ENCODE data around the gene ANKRD33.
A peak's percentile ranks its signal among the peaks of the same experiment; 100 is the strongest.

ANKRD33 gene

DNA sequence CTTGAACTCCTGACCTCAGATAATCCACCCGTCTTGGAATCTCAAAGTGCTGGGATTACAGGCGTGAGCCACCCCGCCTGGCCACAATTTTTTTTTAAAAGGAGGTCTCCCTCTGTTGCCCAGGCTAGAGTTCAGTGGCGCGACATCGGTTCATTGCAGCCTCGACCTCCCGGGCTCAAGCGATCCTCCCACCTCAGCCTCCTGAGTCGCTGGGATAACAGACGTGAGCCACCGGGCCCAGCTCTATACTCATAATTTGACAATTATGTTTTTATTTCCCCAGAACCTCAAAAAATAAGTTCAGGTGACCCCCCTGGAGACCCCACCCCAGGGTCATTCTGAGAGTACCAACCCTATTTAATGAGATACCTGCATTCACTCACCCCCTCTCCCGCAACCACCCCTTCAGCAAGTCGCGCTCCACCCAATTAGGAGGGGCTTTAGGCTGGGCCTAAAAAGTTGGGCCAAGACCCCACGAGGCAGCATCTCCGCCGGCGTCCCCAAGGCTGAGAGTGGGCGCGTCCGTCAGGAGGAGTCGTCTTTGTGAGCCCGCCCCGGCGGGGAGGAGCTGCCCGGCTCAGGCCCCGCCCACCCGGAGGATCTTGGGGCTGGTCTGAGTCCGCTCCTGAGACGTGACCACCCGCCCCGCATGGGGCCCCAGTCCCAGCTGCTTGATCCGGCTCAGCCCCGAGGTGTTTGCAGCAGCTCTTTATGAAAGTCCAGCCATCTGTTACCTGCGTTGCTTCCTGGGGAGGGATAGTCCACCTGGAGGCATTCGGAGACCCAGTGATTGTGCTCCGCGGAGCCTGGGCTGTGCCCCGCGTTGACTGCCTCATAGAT, at the start of gene ANKRD33:
ANKRD33 (plus strand) TSS at position 628 of the 840 bp plus-strand sequence; CDS start at position 712, 84 bp downstream.
- peak; percentile 35 for DNase-seq

GRCh38 chr12:51838762-51839161, 49.1 kb upstream of the ANKRD33 start:
- DNase-seq: no peak

GRCh38 chr12:51839310-51839947, 48.5 kb upstream of the ANKRD33 start:
- no peak for DNase-seq

DNA sequence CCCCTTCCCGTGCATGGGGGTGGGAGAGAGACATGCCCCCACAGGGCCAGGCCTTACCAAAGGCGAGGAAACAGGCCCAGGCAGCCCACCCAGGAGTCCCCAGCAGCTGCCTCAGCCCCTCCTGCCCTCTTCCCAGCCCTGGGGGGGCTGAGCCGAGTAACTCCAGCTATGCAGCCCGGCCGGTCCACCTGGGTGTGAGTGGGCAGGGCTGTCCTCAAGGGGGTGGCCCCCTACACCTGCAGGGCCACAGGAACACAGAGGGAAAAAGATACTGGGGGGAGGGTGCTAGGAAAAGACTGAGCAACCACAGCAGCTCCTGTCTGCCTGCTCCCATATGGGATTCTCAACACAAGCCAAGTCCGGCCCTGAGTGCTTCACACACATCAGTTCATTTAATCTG, 46.9 kb upstream of the ANKRD33 start:
- no peak for DNase-seq

- DNase-seq: no peak
These were observed 46.2 kb upstream of the ANKRD33 start for GRCh38 chr12:51841727-51842126.

DNA sequence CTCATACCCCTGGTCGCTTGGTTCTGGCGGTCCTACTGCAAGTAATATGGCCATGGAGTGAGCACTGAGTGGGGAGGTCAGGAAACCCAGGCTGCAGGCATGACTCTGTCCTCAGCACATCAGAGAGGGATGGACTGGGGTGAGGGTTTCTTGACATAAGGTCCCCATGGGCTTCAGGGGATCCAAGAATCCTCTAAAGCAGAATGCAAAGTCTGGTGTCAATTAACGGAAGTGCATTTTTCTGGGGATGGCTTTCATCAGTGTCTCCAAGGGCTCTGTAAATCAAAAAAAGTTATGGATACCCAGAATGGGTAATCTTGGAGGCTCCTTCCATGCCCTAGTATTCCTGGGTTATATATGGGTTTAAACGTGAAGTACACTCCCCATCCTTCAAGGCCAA, 43.0 kb upstream of the ANKRD33 start:
- no peak for DNase-seq

DNA sequence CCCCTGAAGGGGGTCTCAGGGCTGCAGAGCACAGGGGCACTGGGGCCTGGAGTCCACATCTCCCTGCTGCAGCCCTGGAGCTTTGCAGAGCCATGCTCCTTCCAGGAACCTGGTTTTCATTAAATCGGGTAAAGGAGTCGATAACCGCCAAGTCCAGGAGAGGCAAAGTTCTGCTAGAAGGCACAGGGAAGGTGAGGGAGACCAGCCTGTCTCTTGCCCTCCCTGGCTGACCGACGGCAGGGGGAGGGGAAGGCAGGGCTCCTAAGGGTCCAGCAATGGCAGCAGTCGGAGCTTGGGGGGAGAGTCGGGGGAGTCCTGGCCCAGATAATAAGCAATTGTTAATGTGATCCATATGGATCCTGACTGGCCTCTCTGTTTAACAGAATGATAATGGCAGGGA, 42.4 kb upstream of the ANKRD33 start:
- DNase-seq: no peak

DNA sequence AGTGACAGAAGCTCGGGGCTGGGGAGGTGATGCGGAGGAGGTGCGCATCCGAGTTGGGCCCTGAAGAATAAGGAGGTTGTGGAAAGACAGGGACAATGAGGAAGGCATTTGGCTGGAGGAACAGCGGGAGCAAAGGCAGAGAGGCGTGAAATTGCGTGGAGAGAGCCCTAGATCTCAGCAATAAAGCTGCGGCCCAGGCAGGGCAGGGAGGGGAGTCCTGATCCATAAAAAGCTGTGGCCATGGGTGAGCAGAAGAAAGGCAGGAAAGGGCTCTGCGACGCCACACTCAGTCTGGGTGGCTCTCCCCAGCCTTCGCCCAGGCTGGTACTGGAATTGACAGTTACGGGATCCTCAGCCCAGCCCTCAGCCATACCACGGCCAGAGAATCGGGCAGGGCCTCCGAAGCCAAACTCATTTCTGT, 41.6 kb upstream of the ANKRD33 start:
- no peak for DNase-seq

GRCh38 chr12:51846911-51847642, 40.8 kb upstream of the ANKRD33 start:
- no peak for DNase-seq

- no peak for DNase-seq
These were observed 40.1 kb upstream of the ANKRD33 start for GRCh38 chr12:51847643-51848325.

GRCh38 chr12:51848326-51848727, 39.6 kb upstream of the ANKRD33 start, which contains the start of gene FIGNL2:
Gene FIGNL2, minus strand, starts transcription at chr12:51848718. Its CDS starts 26,305 bp downstream, at chr12:51822413.
- DNase-seq: no peak

DNA sequence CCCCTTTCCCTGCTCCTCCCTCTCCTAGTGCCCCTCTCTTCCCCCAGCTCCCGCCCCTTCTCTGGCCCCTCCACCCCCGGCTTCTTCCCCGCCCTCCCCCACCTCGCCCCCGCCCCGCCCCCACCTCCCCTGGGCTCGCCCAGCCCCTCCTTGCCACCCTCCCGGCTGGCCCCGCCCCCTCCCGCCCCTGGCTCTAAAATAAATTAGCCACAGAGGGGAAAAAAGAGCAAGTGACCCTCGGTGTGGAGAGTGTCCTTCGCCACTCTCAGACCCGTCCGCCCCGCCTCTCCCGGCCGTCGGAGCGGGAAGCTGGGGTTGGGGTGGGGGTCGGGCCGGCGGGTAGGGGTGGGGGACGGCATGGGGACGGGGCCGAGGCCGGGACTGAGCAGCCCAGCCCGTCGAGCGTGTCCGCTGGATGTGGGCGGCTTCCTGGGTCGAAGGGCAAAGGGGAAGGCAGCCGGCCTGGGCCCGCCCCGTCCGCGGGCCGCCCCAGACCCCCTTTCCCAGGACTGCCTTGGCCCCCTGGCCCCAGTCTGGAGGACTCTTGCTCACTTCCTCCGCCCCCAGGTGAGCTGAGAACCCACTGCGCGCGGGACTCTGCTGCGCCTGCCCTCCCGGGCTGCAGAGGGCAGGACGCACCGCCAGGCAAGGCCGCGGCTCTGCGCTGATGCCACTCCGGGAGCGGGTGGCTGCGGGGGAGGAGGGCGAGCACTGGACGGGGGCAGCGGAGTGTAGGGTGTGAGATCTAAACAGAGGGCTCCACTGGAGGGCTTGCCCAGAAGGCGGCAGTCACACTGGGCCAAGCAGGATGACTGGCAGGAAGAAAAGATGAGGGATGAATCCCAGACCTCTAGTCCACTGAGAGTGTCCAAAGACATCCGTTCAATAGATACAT, 38.8 kb upstream of the ANKRD33 start:
- no peak for DNase-seq

GRCh38 chr12:51850081-51850964, 37.6 kb upstream of the ANKRD33 start:
- DNase-seq: no peak

DNA sequence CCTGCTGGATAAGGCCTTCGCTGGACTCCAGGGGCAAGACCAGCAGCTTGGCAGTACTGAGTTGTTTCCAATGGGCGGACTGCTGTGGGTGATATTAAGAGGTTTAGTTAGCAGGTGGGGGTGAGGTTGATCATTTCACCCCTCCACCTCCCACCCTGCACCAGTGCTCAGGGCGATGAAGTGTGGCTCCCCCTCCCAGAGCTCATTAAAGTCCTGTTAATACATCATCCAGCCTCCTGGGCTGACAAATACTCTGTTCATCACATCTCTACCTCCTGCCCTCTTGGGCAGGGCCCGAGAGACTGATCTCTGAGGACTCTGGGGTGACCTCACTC, 37.0 kb upstream of the ANKRD33 start:
- DNase-seq: no peak

- no peak for DNase-seq
These were observed 36.3 kb upstream of the ANKRD33 start for GRCh38 chr12:51851413-51852124.

- no peak for DNase-seq
These were observed 35.3 kb upstream of the ANKRD33 start for GRCh38 chr12:51852404-51853137.

- no peak for DNase-seq
These were observed 32.1 kb upstream of the ANKRD33 start for GRCh38 chr12:51855586-51856428.

GRCh38 chr12:51860986-51861385, 26.9 kb upstream of the ANKRD33 start:
- no peak for DNase-seq

- no peak for DNase-seq
These were observed 25.0 kb upstream of the ANKRD33 start for GRCh38 chr12:51862947-51863346.
